GM23248 (cell line): ENCODE measurements around the gene JPH2. TPM values are rescaled to one million over a fixed set of nuclear protein-coding genes. Genes with fewer than 3 reads are reported as not detected.

Experiments
- DNase-seq: peaks from one replicate; pipeline ENCODE4 v3.0.0-alpha.2; 2015
- H2AFZ ChIP-seq: fragments of 200-600 bp; sonication (generic); 2 replicates; pipeline ENCODE4 v1.6.1; 2016; ENCODE audit warnings: antibody characterized with exemption
- H3F3A ChIP-seq: fragments of 200-600 bp; sonication (generic); 2 replicates; pipeline ENCODE4 v1.6.1; 2016; ENCODE audit warnings: mild to moderate bottlenecking, antibody characterized with exemption, mixed run types; ENCODE audit not compliant: insufficient read depth
- H3K27ac ChIP-seq: fragments of 200-600 bp; sonication (generic); 2 replicates; pipeline ENCODE4 v1.5.1; 2016; ENCODE audit warnings: mild to moderate bottlenecking
- H3K27me3 ChIP-seq: fragments of 200-600 bp; sonication (generic); replicated peaks from 2 replicates; pipeline ENCODE4 v1.6.1; 2016; ENCODE audit warnings: mild to moderate bottlenecking; ENCODE audit not compliant: insufficient read depth
- H3K36me3 ChIP-seq: fragments of 200-600 bp; sonication (generic); 2 replicates; pipeline ENCODE4 v1.6.1; 2016; ENCODE audit warnings: low read depth, mild to moderate bottlenecking
- H3K4me1 ChIP-seq: fragments of 200-600 bp; sonication (generic); 2 replicates; pipeline ENCODE4 v1.6.1; 2016; ENCODE audit warnings: mild to moderate bottlenecking; ENCODE audit not compliant: insufficient read depth
- H3K4me2 ChIP-seq: fragments of 200-600 bp; sonication (generic); one replicate; pipeline ENCODE4 v1.6.1; 2016; ENCODE audit warnings: mild to moderate bottlenecking; ENCODE audit not compliant: unreplicated experiment
- H3K4me3 ChIP-seq: fragments of 200-600 bp; sonication (generic); 2 replicates; pipeline ENCODE4 v1.5.1; 2016; ENCODE audit warnings: mild to moderate bottlenecking
- H3K79me2 ChIP-seq: fragments of 200-600 bp; sonication (generic); 2 replicates; pipeline ENCODE4 v1.6.1; 2016; ENCODE audit warnings: mild to moderate bottlenecking; ENCODE audit not compliant: insufficient read depth
- H3K9ac ChIP-seq: fragments of 200-600 bp; sonication (generic); 2 replicates; pipeline ENCODE4 v1.6.1; 2016; ENCODE audit warnings: mild to moderate bottlenecking
- H3K9me2 ChIP-seq: fragments of 200-600 bp; sonication (generic); 2 replicates; pipeline ENCODE4 v1.6.1; 2016; ENCODE audit warnings: mixed run types, mild to moderate bottlenecking, moderate library complexity; ENCODE audit not compliant: insufficient read depth
- H3K9me3 ChIP-seq: fragments of 200-600 bp; sonication (generic); one replicate; pipeline ENCODE4 v1.6.1; 2017; ENCODE audit warnings: low read depth
- H4K20me1 ChIP-seq: fragments of 200-600 bp; sonication (generic); 2 replicates; pipeline ENCODE4 v1.6.0; 2016; ENCODE audit not compliant: insufficient read depth
- EZH2 ChIP-seq: fragments of 200-600 bp; sonication (generic); IDR thresholded peaks from 2 replicates; pipeline ENCODE4 v1.6.1; 2018; ENCODE audit warnings: antibody characterized with exemption, mild to moderate bottlenecking; ENCODE audit not compliant: insufficient read depth, poor library complexity, severe bottlenecking
- EZH2phosphoT487 ChIP-seq: fragments of 200-600 bp; sonication (generic); IDR thresholded peaks from 2 replicates; pipeline ENCODE4 v1.6.1; 2018; ENCODE audit warnings: antibody characterized with exemption, moderate library complexity, mild to moderate bottlenecking, low read depth; ENCODE audit not compliant: insufficient read depth
- WGBS, 2 experiments: methylation state at CpG; one replicate each; pipeline ENCODE4 v1.1.6; 2015 to 2017; ENCODE audit warnings: low lambda C conversion rate in 2 of 2, low coverage in 1 of 2; ENCODE audit errors: missing lambda C conversion rate in 2 of 2; 5-methylcytosine and 5-hydroxymethylcytosine counted together
- in situ Hi-C: fragments of 300-500 bp; cut with MboI; formaldehyde crosslinking; loops from 2 replicates; pipeline ENCODE4 v1.15.0; 2020
- polyA plus RNA-seq: library from polyadenylated mRNA; unstranded; fragments of >200 nt; fragmentation: Nextera tagmentation; extraction: Ambion mirVana; gene quantifications from 2 replicates; pipeline ENCODE4 v1.2.1, GENCODE V29; 2016
- total RNA-seq: library from RNA; depleted of rRNA; stranded (reverse); fragments of >200 nt; shearing (Covaris generic); gene quantifications from 2 replicates; pipeline ENCODE4 v1.2.3, GENCODE V29; 2014

JPH2 gene
- total and polyA plus RNA-seq, 2 experiments from 2014 or later, result 1.8 to 9.7 TPM

DNA sequence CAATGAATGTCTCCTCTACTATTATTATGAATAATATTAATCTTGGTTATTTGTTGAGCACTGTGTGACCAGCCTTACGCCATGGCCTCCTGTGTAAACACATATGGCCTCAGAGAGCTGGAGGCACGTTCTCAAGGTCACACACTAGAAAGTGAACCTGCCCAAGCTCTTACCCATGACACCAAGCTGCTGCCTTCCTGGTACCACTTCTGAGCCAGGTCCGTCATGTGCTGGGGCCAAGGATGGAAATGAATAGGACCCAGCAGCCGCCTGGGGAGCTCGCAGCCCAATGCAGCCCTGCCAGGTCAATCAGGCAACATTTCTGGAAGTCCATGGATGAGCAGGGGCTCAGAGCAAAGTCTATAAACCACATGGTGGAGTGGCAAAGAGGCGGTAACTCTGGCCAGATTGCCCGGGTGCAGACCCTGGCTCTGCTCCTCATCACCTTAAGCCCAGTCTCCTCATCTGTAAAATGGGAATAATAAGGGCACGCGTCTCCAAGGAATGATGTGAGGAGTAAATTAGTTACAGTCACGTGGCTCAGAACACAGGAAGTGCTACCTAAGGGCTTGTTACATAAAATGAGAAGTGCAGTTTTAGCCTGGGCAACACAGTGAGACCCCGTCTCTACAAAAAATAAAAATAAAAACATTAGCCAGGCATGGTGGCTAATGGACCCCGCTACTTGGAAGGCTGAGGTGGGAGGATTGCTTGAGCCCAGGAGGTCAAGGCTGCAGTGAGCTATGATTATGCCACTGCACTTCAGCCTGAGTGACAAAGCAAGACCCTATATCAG lies 61.5 kb downstream of the JPH2 start:
- Histone ChIP-seq H3K79me2 (no peaks in the 10 kb centered on the region), H3K4me1 (no peaks in the 10 kb centered on the region), H3K4me2 (no peak overlapping the region), H2AFZ (no peak overlapping the region), H3K9me2 (no peaks in the 10 kb centered on the region), H3K4me3 (no peak overlapping the region), H4K20me1 (no peaks in the 10 kb centered on the region), H3K9ac (no peak overlapping the region), H3K27ac (no peak overlapping the region), H3K36me3 (no peaks in the 10 kb centered on the region), H3K27me3 (no peaks in the 10 kb centered on the region), H3F3A (no peaks in the 10 kb centered on the region), H3K9me3 (no peaks in the 10 kb centered on the region)
- DNase-seq, result no peak
- 71 to 73% methylated on average over 12 of the region's 12 CpGs for WGBS, 2 experiments
- TF ChIP-seq EZH2 (no peak), EZH2phosphoT487 (no peak)
- in situ Hi-C loops, result no loop called here

DNA sequence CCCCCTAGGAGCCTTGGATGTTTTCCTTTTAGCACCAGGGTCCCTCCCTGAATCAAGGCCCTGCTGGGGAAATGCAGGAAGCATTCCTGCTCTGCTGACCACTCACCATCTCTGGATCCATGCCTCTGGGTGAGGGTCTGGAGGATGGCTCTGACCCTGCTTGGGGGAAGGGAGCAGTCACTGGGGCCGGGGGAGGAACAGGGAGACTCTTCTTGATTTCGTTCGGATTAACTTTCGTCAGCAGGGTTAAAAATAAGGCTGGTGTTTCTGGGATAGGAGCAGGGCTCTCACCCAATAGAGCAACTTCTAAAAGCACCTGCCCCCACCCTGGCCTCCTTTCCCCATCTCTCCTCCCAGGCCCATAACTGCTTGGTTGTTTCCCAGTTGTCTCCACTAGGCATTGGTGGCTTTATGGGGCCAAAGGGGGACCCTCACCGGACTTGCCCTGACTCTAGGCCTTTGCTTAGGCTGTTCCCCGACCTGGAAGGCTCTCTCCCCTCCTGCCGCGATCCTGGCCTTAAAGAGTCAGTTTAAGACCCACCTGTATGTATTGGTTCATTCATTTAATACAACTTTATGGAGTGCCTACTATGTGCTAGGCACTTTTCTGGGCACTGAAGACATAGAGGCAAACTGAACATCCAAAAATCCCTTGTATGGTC lies 63.0 kb downstream of the JPH2 start:
- no peak overlapping the region for H2AFZ ChIP-seq
- no peaks in the 10 kb centered on the region for H3F3A ChIP-seq
- no peaks in the 10 kb centered on the region for H3K36me3 ChIP-seq
- no peaks in the 10 kb centered on the region for H3K27me3 ChIP-seq
- DNase-seq, result no peak
- no peak overlapping the region for H3K4me3 ChIP-seq
- H4K20me1 ChIP-seq, result no peaks in the 10 kb centered on the region
- no peaks in the 10 kb centered on the region for H3K4me1 ChIP-seq
- TF ChIP-seq EZH2phosphoT487 (no peak), EZH2 (no peak)
- no peak overlapping the region for H3K4me2 ChIP-seq
- no peak overlapping the region for H3K9ac ChIP-seq
- H3K79me2 ChIP-seq, result no peaks in the 10 kb centered on the region
- WGBS, 2 experiments, result 80 to 85% methylated on average over 8 of the region's 8 CpGs
- no peaks in the 10 kb centered on the region for H3K9me2 ChIP-seq
- H3K27ac ChIP-seq, result no peak overlapping the region
- in situ Hi-C loops, result no loop called here
- no peaks in the 10 kb centered on the region for H3K9me3 ChIP-seq

GRCh38 chr20:44123251-44123650 lies 63.7 kb downstream of the JPH2 start:
- H4K20me1 ChIP-seq, result no peaks in the 10 kb centered on the region
- no peak overlapping the region for H3K9ac ChIP-seq

GRCh38 chr20:44120676-44121425 lies 66.1 kb downstream of the JPH2 start:
- no peaks in the 10 kb centered on the region for H3K9me3 ChIP-seq
- no peak overlapping the region for H2AFZ ChIP-seq
- no peaks in the 10 kb centered on the region for H3F3A ChIP-seq
- no peaks in the 10 kb centered on the region for H3K9me2 ChIP-seq
- no peaks in the 10 kb centered on the region for H4K20me1 ChIP-seq
- in situ Hi-C loops, result no loop called here
- H3K9ac ChIP-seq, result no peak overlapping the region
- no peaks in the 10 kb centered on the region for H3K79me2 ChIP-seq
- DNase-seq, result no peak
- 62 to 63% methylated on average over 9 of the region's 9 CpGs for WGBS, 2 experiments
- no peak overlapping the region for H3K4me2 ChIP-seq
- H3K27ac ChIP-seq, result no peak overlapping the region
- H3K4me3 ChIP-seq, result no peak overlapping the region
- no peaks in the 10 kb centered on the region for H3K27me3 ChIP-seq
- H3K4me1 ChIP-seq, result no peaks in the 10 kb centered on the region
- H3K36me3 ChIP-seq, result no peaks in the 10 kb centered on the region
- no peak for TF ChIP-seq EZH2
- no peak for TF ChIP-seq EZH2phosphoT487

More at GRCh38 chr20:44123251-44123650, 63.7 kb downstream of the JPH2 start:
- H3K9me3 ChIP-seq, result no peaks in the 10 kb centered on the region
- H3K4me1 ChIP-seq, result no peaks in the 10 kb centered on the region
- no peak overlapping the region for H2AFZ ChIP-seq
- no peaks in the 10 kb centered on the region for H3F3A ChIP-seq
- no peaks in the 10 kb centered on the region for H3K36me3 ChIP-seq
- no peak for DNase-seq
- in situ Hi-C loops, result no loop called here
- no peak overlapping the region for H3K4me2 ChIP-seq
- no peaks in the 10 kb centered on the region for H3K27me3 ChIP-seq
- WGBS, 2 experiments, result 63 to 68% methylated on average over 7 of the region's 7 CpGs
- H3K4me3 ChIP-seq, result no peak overlapping the region
- TF ChIP-seq EZH2 (no peak), EZH2phosphoT487 (no peak)
- no peaks in the 10 kb centered on the region for H3K9me2 ChIP-seq
- H3K79me2 ChIP-seq, result no peaks in the 10 kb centered on the region
- no peak overlapping the region for H3K27ac ChIP-seq
